ENCODE data around the gene RFTN2.
"Not testable (repeated sequence)": the region's sequence is repeated elsewhere in the genome, so short reads cannot be mapped to it uniquely, and the experiment has no call there.

DNA sequence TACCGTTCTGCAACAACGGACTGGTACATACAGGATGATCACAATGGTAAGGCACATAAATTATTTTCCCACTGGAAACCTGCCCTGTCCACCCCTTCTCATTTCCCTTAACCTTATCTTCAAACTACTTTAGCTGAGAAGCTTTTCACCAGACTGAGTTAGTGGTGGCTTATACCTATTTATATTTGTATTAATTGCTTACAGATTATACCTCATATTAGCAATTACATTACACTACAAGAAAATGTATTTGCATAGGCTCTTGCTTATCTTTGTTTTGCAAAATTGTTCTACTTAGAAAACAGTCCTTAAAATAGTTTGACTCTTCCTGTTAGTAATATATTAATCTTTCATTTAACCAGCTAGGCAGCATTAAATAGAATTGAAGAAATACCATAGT lies 124.1 kb downstream of the RFTN2 start:
- TF ChIP-seq, protein P1, sequence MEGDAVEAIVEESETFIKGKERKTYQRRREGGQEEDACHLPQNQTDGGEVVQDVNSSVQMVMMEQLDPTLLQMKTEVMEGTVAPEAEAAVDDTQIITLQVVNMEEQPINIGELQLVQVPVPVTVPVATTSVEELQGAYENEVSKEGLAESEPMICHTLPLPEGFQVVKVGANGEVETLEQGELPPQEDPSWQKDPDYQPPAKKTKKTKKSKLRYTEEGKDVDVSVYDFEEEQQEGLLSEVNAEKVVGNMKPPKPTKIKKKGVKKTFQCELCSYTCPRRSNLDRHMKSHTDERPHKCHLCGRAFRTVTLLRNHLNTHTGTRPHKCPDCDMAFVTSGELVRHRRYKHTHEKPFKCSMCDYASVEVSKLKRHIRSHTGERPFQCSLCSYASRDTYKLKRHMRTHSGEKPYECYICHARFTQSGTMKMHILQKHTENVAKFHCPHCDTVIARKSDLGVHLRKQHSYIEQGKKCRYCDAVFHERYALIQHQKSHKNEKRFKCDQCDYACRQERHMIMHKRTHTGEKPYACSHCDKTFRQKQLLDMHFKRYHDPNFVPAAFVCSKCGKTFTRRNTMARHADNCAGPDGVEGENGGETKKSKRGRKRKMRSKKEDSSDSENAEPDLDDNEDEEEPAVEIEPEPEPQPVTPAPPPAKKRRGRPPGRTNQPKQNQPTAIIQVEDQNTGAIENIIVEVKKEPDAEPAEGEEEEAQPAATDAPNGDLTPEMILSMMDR (conservative IDR thresholded peaks at IDR 0.05; ENCODE audit: low read depth in 2 of 2), result not testable (repeated sequence)
- not testable (repeated sequence) for TF ChIP-seq POLR2AphosphoS5 (IDR thresholded peaks at IDR 0.05; ENCODE audit: low read depth); JUNB (IDR thresholded peaks at IDR 0.05; ENCODE audit: unreplicated experiment); CREB1 (CRISPR knock-in tag; IDR thresholded peaks at IDR 0.05; ENCODE audit: low read depth); EZH2phosphoT487 (IDR thresholded peaks at IDR 0.05; ENCODE audit: unreplicated experiment); EZH2 (IDR thresholded peaks at IDR 0.05; ENCODE audit: low read depth, unreplicated experiment)
- TF ChIP-seq, protein P2, sequence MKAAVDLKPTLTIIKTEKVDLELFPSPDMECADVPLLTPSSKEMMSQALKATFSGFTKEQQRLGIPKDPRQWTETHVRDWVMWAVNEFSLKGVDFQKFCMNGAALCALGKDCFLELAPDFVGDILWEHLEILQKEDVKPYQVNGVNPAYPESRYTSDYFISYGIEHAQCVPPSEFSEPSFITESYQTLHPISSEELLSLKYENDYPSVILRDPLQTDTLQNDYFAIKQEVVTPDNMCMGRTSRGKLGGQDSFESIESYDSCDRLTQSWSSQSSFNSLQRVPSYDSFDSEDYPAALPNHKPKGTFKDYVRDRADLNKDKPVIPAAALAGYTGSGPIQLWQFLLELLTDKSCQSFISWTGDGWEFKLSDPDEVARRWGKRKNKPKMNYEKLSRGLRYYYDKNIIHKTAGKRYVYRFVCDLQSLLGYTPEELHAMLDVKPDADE (IDR thresholded peaks at IDR 0.05), result not testable (repeated sequence)
- TF ChIP-seq, protein P3, sequence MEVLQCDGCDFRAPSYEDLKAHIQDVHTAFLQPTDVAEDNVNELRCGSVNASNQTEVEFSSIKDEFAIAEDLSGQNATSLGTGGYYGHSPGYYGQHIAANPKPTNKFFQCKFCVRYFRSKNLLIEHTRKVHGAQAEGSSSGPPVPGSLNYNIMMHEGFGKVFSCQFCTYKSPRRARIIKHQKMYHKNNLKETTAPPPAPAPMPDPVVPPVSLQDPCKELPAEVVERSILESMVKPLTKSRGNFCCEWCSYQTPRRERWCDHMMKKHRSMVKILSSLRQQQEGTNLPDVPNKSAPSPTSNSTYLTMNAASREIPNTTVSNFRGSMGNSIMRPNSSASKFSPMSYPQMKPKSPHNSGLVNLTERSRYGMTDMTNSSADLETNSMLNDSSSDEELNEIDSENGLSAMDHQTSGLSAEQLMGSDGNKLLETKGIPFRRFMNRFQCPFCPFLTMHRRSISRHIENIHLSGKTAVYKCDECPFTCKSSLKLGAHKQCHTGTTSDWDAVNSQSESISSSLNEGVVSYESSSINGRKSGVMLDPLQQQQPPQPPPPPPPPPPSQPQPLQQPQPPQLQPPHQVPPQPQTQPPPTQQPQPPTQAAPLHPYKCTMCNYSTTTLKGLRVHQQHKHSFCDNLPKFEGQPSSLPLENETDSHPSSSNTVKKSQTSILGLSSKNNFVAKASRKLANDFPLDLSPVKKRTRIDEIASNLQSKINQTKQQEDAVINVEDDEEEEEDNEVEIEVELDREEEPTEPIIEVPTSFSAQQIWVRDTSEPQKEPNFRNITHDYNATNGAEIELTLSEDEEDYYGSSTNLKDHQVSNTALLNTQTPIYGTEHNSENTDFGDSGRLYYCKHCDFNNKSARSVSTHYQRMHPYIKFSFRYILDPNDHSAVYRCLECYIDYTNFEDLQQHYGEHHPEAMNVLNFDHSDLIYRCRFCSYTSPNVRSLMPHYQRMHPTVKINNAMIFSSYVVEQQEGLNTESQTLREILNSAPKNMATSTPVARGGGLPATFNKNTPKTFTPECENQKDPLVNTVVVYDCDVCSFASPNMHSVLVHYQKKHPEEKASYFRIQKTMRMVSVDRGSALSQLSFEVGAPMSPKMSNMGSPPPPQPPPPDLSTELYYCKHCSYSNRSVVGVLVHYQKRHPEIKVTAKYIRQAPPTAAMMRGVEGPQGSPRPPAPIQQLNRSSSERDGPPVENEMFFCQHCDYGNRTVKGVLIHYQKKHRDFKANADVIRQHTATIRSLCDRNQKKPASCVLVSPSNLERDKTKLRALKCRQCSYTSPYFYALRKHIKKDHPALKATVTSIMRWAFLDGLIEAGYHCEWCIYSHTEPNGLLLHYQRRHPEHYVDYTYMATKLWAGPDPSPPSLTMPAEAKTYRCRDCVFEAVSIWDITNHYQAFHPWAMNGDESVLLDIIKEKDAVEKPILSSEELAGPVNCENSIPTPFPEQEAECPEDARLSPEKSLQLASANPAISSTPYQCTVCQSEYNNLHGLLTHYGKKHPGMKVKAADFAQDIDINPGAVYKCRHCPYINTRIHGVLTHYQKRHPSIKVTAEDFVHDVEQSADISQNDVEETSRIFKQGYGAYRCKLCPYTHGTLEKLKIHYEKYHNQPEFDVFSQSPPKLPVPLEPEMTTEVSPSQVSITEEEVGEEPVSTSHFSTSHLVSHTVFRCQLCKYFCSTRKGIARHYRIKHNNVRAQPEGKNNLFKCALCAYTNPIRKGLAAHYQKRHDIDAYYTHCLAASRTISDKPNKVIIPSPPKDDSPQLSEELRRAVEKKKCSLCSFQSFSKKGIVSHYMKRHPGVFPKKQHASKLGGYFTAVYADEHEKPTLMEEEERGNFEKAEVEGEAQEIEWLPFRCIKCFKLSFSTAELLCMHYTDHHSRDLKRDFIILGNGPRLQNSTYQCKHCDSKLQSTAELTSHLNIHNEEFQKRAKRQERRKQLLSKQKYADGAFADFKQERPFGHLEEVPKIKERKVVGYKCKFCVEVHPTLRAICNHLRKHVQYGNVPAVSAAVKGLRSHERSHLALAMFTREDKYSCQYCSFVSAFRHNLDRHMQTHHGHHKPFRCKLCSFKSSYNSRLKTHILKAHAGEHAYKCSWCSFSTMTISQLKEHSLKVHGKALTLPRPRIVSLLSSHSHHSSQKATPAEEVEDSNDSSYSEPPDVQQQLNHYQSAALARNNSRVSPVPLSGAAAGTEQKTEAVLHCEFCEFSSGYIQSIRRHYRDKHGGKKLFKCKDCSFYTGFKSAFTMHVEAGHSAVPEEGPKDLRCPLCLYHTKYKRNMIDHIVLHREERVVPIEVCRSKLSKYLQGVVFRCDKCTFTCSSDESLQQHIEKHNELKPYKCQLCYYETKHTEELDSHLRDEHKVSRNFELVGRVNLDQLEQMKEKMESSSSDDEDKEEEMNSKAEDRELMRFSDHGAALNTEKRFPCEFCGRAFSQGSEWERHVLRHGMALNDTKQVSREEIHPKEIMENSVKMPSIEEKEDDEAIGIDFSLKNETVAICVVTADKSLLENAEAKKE (CRISPR knock-in tag; IDR thresholded peaks at IDR 0.05), result not testable (repeated sequence)

Measured in GM23338 (cell line).